Hematopoietic multipotent progenitor cell treated with erythropoietin and hydrocortisone succinate and interleukin-3 and kit ligand, for 8 days (in vitro differentiated cells): ENCODE data around the gene RBM47.
"Not testable (repeated sequence)": the region's sequence is repeated elsewhere in the genome, so short reads cannot be mapped to it uniquely, and the experiment has no call there.

Experiments
- DNase-seq: peaks from one replicate; pipeline ENCODE4 v3.0.0-alpha.2; 2015

Gene RBM47

DNA sequence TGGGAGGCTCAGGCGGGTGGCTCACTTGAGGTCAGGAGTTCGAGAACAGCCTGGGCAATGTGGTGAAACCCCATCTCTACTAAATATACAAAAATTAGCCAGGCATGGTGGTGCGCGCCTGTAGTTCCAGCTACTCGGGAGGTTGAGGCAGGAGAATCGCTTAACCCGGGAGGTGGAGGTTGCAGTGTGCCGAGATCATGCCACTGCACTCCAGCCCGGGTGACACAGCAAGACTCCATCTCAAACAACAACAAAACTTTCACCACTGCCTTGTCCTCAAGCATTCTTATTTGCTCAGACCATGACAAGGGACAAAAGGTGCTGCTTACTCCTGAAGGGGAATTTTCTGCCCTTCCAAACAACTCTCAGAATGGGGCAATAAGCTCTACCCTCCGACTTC lies 194.4 kb downstream of the RBM47 start:
- not testable (repeated sequence) for DNase-seq

DNA sequence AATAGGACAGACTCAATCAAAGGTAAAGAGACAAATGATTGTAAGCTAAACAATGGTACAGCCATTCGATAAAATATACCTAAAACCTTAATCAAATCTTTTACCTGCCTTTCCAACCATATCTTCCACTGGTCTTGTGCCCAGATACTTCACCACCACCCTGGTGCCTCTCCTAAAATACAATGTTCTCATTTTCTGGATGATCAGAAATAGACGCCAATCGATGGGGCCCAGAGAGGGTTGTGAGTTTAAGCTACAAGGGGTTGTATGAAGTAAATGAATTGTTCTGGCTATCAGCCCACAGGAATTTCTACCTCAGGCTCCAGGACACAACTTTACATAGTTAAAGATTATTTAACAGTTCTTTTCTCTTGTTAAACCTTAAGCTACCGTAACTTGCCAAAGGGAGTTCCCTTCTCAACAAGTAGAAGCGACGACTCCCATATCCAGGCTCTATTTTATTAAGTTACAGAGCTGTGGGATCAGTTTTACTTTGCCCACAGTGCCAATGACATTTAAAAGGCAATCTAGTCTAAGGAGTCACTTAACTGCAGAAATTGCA lies 195.5 kb downstream of the RBM47 start:
- DNase-seq = no peak

DNA sequence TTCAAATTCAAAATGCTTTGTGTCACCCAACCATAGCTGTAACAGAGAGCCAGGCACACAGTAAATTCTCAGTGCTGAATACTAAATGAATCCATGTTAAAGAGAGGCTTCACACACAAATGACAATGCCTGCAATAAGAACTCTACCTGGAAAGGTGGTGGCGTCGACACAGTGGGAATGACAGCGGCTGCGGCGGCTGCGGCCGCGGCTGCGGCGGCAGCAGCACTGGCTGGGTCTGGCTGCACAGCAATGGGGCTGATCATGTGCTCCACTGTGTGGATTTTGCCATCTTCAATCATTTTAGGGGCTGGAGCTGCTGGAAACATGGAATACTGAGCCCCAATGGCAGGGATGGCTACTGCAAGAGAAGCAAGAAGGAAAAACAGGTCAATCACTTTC lies 197.2 kb downstream of the RBM47 start:
- DNase-seq = no peak

DNA sequence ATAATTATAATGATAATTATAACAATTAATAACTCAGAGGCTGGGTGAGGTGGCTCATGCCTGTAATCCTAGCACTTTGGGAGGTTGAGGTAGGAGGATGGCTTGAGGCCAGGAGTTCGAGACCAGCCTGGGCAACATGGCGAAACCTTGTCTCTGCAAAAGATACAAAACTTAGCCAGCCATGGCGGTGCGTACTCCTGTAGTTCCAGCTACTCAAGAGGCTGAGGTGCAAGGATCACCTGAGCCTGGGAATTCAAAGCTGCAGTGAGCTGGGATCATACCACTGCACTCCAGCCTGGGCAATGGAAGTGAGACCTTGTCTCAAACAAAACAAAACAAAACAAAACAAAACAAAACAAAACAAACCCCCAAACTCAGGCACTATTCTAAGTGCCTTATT lies 201.8 kb downstream of the RBM47 start:
- DNase-seq = not testable (repeated sequence)

DNA sequence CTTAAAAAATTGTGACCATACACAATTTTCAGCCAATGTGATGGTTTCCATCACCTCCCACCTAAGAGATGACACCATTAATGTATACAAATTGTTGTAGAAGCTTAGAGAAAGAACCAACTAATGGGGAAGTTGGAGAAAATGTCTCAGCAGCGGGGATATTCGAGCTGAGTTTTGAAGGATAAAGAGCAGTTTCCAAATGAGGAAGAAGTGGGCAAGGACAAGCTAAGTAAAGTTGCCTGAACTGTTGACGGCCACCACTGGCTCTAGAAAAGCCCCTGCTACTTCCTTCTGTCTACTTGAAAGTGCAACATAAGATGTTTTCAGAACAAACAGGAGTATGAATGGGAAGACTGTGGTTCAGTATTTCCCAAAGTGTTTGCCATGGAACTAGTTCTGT lies 202.5 kb downstream of the RBM47 start:
- no peak for DNase-seq

DNA sequence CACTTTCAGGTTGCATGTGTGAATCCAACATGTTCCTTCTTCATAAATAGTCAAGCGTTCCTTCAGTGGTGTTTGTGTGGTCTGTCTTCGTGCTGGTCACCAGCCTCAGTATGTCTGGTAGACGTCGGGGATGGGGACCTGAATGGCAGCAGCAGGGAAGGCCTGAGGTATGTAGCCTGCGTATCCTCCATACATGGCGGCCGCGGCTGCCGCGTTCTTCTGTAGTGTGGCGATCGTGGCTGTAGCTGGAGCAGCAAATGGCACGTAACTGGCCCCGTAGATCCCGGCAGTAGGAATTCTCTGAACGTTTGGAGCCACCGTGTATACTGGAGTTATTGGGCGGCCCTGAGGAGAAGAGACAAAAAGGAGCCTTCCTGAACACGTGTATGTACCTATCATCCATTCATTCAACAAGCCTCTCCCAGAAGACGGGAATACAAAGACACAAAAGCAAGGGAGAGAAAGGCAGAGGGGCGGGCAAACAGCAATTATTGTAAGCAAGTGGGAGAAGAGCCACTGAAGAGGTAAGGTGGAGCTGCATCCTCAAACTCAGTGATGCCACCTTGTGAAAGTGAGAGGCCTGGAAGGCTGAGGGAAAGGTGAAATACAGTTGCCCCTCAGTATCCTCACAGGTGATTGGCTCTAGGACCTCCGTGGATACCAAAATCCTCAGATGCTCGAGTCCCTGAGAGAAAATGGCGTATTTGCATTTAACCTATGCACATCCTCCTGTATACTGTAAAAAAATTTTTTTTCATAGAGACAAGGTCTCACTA lies 203.7 kb downstream of the RBM47 start:
- no peak for DNase-seq

DNA sequence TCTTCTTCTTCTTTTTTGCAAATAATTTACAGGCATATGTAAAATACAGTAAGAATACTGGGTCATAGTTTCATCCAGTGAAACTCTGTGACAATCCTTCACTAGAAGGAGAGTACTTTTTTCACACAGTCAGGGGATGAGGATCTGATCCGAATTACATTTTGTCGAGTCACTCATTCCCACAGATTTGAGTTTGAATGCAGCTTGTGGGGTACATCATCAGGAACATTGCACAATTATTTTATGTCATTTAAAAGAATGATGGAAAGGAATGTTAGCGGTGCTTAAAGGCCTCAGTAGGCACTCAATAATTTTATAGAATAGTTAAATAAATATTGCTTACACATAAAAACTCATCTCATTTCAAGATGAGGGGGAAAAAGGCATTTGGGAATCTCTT lies 205.9 kb downstream of the RBM47 start:
- DNase-seq = no peak

DNA sequence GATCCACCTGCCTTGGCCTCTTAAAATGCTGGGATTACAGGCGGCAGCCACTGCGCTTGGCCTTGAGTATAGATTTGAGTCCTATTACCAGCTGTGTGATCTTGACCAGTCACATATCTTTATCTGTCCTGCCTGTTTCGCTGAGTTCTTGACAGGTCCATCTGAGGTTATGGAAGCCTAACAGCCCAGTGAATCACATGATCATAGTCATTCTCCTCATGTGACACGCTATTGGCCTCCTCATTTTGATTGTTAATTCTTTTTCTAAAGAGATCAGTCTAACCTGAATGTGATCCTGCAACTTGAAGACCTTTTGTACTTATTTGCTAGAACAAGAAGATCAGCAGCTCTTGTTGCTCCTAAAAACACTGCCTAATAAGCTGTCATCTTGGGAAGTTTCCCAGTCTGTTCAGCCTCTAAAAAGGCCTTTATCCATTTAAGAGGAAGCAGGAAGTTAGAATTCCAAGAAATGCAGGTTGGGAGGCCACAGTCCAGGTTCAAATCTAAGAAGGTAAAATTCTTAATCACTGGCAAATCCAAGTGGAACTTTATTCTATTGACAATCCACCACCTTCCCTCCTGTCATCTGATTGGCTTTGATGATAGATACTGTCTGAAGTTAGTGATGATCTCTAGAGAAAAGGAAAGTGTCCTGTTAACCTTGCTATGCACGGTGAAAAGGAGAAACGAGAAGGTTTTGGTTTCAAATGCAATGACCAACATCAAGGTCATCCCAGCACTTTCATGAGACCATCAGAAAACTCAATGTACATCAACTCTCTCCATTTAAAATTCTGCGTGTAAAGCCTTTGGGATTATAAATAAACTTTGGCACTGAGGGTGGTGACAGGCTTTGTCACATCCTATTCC lies 207.6 kb downstream of the RBM47 start:
- DNase-seq = no peak

DNA sequence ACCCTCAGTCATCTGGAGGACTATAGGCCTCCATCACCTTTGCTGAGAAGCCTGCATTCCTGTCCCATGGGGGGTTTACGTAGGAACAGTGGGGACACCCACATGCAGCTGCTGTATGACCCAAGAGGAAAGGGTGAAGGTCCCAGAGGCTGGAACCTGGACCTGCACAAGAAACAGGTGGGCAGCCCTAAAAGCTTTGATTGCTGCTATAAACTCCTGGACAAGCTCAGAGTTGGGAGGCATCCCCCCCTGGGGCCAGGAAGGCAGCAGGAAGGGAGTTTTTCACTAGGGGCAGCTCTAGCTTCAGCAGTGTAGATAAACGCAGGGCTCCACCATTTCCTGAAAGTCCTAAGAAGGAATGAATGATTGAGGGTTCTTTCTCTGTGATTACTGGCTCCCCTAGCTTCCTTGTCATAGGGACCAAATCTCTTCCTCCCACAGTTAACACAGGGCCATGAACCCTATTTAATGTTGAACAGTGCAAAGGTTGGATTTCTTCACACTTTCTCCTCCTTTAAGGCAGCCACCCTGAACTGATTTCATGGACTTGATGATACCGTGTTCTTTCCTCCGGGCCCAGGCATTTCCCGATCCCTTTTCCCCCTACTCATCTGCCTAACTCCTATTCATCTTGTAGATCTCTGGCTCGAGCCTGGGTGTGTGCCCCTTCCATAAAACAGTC lies 210.3 kb downstream of the RBM47 start:
- no peak for DNase-seq

DNA sequence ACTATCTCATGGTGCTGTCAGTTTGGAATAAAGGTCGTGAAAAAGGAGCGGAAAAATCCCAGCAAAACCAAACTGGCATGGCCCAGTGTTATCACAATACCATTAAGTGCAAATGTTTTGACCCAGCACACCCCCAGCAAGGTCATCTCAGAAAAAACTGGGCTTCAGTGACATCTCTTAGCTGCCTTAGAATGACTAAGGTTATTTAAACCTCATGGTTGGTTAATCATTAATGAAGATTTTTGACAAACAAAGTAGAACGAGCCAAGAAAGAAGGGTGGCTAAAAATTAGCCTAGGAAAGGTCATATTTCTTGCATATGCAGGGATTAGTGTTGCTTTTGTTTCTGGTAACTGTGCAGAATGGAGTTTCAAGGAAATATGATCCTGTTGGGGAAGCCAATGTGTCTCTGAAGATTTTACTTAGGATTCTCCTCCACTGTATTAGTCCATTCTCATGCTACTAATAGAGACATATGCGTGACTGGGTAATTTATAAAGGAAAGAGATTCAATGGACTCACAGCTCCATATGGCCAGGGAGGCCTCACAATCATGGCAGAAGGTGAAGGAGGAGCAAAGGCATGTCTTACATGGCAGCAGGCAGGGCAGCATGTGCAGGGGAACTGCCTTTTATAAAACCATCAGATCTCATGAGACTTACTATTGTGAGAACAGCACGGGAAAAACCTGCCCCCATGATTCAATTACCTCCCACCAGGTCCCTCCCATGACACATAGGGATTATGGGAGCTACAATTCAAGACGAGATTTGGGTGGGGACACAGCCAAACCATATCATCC lies 211.0 kb downstream of the RBM47 start:
- no peak for DNase-seq

DNA sequence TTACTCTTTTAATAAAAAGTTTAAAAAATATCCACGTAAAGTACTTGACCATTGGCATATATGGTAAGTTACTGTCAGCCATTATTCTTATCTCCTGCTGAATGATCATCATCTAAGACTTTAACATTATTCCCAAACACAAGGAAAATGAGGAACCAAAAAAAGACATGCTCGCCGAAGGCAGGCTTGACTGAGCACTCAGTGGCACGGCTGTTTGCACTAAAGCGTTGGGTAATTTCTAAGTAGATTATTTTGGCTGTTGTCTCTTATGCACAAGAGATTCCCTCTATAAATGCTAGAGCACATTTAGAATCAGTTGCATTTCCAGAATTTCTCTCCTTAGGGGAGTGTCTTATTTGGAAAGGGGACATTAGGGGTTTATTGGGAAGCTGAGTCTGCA lies 211.7 kb downstream of the RBM47 start:
- no peak for DNase-seq

DNA sequence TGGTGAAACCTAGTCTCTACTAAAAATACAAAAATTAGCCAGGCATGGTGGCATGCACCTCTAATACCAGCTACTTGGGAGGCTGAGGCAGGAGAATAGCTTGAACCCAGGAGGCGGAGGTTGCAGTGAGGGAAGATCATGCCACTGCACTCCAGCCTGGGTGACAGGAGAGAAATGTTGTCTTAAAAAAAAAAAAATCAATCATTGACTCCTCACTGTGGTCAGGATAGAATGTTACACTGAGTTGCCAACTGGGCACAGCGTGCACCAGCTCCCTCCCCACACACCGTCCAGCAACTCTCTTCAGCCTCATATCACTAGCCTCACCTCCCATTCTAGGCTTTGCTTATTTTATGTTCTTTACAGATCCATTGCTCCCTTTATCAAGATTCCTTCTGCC lies 215.0 kb downstream of the RBM47 start:
- no peak for DNase-seq

DNA sequence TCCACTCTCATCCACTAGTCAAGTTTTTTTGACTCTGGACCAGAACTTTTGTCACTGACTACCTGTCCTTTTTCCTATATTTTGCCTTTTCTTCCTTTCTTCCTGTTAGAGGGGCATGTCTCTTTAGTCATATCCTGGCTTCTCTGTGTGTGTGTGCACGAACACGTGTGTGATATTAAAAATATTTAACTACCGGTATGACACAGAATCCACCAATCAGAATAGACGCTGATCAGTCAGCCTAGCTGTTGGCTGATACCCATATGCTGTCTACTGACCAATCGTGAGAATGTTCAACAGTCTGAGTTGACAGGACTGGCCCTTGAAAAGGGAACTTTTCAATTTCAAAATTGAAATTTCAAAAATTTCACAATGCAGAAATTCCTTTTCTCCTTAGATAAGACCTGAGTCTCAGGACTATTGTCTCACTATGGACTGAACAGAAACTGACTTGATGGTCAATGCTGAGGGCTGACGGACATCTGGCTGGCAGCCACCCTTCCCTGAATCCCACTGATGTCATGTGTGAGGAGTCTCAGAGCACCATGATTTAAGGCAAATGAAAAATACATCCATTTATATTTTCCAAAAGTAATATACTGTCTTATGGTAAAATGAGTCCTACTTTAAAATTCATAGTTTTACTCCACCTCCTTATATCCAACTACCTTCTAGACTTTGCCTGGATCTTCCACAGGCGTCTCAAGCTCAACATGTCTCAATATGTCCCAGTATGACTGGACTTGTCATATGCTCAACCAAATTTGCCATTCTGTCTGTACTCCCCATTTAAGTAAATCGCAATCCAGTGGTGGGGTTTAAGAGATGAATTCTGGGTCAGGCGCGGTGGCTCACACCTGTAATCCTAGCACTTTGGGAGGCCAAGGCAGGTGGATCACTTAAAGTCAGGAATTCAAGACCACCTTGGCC lies 216.5 kb downstream of the RBM47 start:
- DNase-seq = no peak

DNA sequence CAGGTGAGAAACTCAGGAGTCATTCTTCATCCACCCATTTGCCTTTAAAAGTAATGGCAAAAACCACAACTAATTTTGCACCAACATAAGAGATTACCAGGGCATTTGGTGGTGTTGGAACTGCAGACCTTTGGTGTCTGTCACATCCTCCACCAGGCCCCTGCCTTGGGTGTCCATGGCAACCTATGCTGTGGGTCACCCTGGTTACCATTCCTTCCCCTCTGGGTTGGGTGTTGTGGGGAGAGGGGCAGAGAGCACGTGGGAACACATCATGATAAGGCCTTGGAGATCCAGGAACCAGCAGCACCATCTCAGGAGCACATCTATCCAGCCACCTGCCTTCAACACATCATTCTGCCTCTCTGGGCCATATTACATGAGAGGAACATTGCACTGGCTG lies 217.3 kb downstream of the RBM47 start:
- DNase-seq = no peak

DNA sequence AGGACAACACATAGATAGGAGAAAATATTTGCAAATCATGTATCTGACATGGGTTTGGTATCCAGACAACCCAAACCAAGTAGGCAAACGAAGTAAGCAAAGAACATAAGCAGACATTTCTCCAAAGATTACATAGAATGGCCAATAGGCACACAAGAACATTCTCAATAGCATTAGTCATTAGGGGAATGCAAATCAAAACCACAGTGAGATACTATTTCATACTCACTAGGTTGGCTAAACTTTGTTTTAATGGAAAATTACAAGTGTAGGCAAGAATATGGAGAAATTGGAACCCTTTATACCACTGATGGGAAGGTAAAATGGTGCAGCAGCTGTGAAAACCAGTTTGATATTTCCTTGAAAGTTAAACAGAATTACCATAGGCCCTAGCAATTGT lies 219.8 kb downstream of the RBM47 start:
- DNase-seq = no peak

DNA sequence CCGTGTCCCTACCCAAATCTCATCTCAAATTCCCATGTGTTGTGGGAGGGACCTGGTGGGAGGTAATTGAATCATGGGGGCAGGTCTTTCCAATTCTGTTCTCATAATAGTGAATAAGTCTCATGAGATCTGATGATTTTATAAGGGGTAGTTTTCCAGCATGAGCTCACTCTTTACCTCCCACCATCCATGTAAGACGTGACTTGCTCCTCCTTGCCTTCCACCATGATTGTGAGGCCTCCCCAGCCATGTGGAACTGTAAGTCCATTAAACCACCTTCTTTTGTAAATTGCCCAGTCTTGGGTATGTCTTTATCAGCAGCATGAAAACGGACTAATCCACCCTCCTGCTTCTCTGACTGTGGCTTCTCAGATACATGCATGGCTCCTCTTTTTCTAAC lies 222.2 kb downstream of the RBM47 start:
- not testable (repeated sequence) for DNase-seq

DNA sequence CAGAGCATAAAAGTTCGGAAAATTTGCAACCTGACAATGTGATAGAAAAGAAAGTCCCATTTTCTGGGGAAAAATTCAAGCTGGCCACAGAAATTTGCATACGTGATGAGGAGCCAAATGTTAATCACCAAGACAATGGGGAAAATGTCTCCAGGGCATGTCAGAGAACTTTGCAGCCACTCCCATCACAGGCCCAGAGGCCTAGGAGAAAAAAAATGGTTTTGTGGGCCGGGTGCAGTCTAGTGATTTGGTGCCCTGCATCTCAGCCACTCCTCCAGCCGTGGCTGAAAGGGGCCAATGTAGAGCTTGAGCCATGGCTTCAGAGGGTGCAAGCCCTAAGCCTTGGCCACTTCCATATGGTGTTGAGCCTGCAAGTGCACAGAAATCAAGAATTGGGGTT lies 223.3 kb downstream of the RBM47 start:
- no peak for DNase-seq

DNA sequence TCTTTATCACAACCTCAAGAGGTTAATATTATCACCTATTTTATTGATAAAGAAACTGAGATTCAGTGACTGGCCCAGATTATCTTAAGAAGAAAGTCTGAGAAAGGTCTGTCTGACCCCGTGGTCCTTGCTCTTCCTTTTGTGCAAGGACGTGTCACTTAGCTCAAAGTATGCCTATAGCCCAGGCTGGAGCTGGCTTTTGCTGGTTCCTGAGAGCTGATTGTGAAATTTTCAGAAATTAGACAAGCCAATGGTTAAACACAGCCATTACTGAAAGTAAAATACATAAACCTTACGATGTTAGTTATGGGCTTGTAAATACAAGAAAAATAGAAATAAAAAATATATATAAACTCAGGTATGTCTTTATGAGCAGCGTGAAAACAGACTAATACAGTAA lies 224.5 kb downstream of the RBM47 start:
- DNase-seq = no peak

DNA sequence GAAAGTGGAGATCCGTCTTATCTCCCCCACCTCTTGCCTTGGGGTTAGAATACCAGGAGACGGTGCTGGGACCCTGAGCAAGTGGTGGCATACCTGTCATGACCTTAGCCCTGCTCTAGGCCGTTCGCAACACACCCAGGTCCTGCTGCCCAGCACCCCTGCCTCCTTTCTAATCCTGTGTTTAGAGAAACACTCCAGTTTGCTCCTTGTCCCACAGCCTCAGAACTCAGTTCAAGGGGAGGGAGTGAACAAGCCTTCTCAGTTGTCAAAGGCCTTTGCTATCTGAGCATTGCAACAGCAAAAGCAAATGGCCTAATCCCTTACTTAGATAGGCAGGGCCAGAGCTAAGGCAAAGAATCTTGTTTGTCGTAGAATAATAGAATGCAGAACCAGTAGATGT lies 226.6 kb downstream of the RBM47 start:
- DNase-seq = no peak

DNA sequence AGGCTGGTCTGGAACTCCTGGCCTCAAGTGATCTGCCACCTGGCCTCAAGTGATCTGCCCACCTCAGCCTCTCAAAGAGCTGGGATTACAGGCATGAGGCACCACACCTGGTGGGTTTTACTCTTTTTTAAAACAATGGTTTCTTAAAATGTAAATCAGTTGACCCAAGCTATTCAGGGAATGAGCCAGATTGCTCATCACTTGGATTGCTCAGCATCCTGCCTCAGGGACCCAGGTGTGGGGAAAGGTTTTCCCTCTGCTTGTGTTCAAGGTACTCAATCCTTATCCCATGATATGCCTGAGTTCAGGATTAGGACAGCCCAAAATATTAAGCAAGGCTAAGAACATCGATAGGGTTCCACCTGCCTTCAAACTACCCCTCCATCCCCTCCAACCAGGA lies 227.1 kb downstream of the RBM47 start:
- no peak for DNase-seq

DNA sequence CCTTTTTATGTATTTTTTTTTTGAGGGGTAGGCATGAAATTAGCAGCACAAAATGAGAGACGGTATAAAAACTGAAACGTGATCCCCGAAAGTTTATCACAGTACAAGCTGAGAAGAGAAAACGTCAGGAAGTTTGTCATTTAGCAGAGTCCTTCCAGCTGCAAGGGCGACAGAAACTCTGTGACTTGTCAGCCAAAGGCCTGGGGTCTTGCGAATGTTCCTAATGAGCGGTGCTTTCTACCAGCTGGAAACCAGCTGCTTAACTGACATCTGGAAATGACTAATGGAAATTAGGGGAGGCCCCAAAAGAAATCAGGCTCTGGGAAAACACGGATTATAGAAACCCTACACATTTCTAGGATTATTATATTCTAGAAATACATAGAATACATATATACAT lies 228.0 kb downstream of the RBM47 start:
- DNase-seq = no peak
